ENCODE measurements around the gene GLOD5.

The GLOD5 gene

GRCh38 chrX:48736303-48736702 is 25.2 kb upstream of the GLOD5 start:
- no peak overlapping the region for H3K9ac ChIP-seq (ENCODE audit: low read depth, low read length)
- peaks cover 5% of the 10 kb centered on the region; the same call in 1 of the 2 replicates for H3K4me1 ChIP-seq (ENCODE audit: insufficient read depth, low read length)
- WGBS = 94% methylated on average over 1 of the region's 1 CpG
- H3K9me3 ChIP-seq (ENCODE audit: insufficient read depth, low read depth, low read length) = no peaks in the 10 kb centered on the region
- no peaks in the 10 kb centered on the region for H3K36me3 ChIP-seq (ENCODE audit: insufficient read depth, low read length)
- H3K27me3 ChIP-seq (ENCODE audit: insufficient read depth, low read length) = no peaks in the 10 kb centered on the region
- H3K27ac ChIP-seq (ENCODE audit: low read depth, low read length) = no peak overlapping the region
- H3K4me3 ChIP-seq (ENCODE audit: low read length) = peak overlapping the region; percentile 91

GRCh38 chrX:48736878-48737212 is 24.7 kb upstream of the GLOD5 start:
- 15% methylated on average over 10 of the region's 10 CpGs for WGBS
- Histone ChIP-seq H3K4me3 (ENCODE audit: low read length) (peak overlapping the region; percentile 91), H3K9me3 (ENCODE audit: insufficient read depth, low read depth, low read length) (no peaks in the 10 kb centered on the region), H3K27me3 (ENCODE audit: insufficient read depth, low read length) (no peaks in the 10 kb centered on the region), H3K27ac (ENCODE audit: low read depth, low read length) (no peak overlapping the region), H3K4me1 (ENCODE audit: insufficient read depth, low read length) (peaks cover 5% of the 10 kb centered on the region; the same call in 1 of the 2 replicates), H3K36me3 (ENCODE audit: insufficient read depth, low read length) (no peaks in the 10 kb centered on the region), H3K9ac (ENCODE audit: low read depth, low read length) (no peak overlapping the region)

GRCh38 chrX:48737213-48737938 is 24.2 kb upstream of the GLOD5 start:
- WGBS = under 1% methylated on average over 48 of the region's 48 CpGs

DNA sequence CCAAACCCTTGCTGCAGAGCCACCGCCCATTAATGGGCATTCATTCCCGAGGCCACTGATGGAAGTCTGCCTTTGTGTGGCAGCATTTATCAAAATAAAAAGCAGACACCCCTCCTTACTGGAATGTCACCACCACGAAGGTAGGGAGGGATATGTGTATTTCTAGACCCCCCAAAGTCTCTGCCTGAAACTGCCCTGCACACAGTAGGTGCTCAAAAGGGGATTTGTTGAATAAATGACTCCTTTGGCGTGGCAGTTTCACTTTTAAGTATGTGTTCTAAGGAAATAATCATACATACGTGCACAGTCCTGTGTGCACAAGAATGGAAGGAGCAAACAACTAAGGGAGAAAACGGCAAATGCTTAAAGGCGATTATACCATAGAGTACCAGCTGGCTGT is 23.6 kb upstream of the GLOD5 start:
- 77% methylated on average over 6 of the region's 7 CpGs for WGBS
- Histone ChIP-seq H3K4me1 (ENCODE audit: insufficient read depth, low read length) (peaks cover 5% of the 10 kb centered on the region; the same call in 1 of the 2 replicates), H3K27ac (ENCODE audit: low read depth, low read length) (peak overlapping the region; percentile 96; the same call in 1 of the 2 replicates), H3K27me3 (ENCODE audit: insufficient read depth, low read length) (no peaks in the 10 kb centered on the region), H3K36me3 (ENCODE audit: insufficient read depth, low read length) (no peaks in the 10 kb centered on the region), H3K4me3 (ENCODE audit: low read length) (peak overlapping the region; percentile 91), H3K9me3 (ENCODE audit: insufficient read depth, low read depth, low read length) (no peaks in the 10 kb centered on the region), H3K9ac (ENCODE audit: low read depth, low read length) (peak overlapping the region; percentile 91)

More at GRCh38 chrX:48737213-48737938, 24.2 kb upstream of the GLOD5 start:
- H3K36me3 ChIP-seq (ENCODE audit: insufficient read depth, low read length) = no peaks in the 10 kb centered on the region
- H3K4me3 ChIP-seq (ENCODE audit: low read length) = peak overlapping the region; percentile 91
- H3K27ac ChIP-seq (ENCODE audit: low read depth, low read length) = peak overlapping the region; percentile 96
- H3K27me3 ChIP-seq (ENCODE audit: insufficient read depth, low read length) = no peaks in the 10 kb centered on the region
- peaks cover 5% of the 10 kb centered on the region; the same call in 1 of the 2 replicates for H3K4me1 ChIP-seq (ENCODE audit: insufficient read depth, low read length)
- H3K9me3 ChIP-seq (ENCODE audit: insufficient read depth, low read depth, low read length) = no peaks in the 10 kb centered on the region
- H3K9ac ChIP-seq (ENCODE audit: low read depth, low read length) = peak overlapping the region; percentile 91

- Histone ChIP-seq H3K4me3 (ENCODE audit: low read length) (no peak overlapping the region), H3K27ac (ENCODE audit: low read depth, low read length) (no peak overlapping the region), H3K36me3 (ENCODE audit: insufficient read depth, low read length) (no peaks in the 10 kb centered on the region), H3K9me3 (ENCODE audit: insufficient read depth, low read depth, low read length) (no peaks in the 10 kb centered on the region), H3K27me3 (ENCODE audit: insufficient read depth, low read length) (no peaks in the 10 kb centered on the region), H3K4me1 (ENCODE audit: insufficient read depth, low read length) (peaks cover 5% of the 10 kb centered on the region; the same call in 1 of the 2 replicates), H3K9ac (ENCODE audit: low read depth, low read length) (no peak overlapping the region)
- WGBS = 95% methylated on average over 8 of the region's 8 CpGs
Measured at GRCh38 chrX:48741834-48742233, 19.7 kb upstream of the GLOD5 start.

GRCh38 chrX:48745222-48745621 is 16.3 kb upstream of the GLOD5 start:
- Histone ChIP-seq H3K27me3 (ENCODE audit: insufficient read depth, low read length) (no peaks in the 10 kb centered on the region), H3K36me3 (ENCODE audit: insufficient read depth, low read length) (no peaks in the 10 kb centered on the region), H3K9ac (ENCODE audit: low read depth, low read length) (no peak overlapping the region), H3K4me3 (ENCODE audit: low read length) (no peak overlapping the region), H3K9me3 (ENCODE audit: insufficient read depth, low read depth, low read length) (no peaks in the 10 kb centered on the region), H3K27ac (ENCODE audit: low read depth, low read length) (no peak overlapping the region), H3K4me1 (ENCODE audit: insufficient read depth, low read length) (no peaks in the 10 kb centered on the region)
- 100% methylated on average over 1 of the region's 4 CpGs for WGBS

DNA sequence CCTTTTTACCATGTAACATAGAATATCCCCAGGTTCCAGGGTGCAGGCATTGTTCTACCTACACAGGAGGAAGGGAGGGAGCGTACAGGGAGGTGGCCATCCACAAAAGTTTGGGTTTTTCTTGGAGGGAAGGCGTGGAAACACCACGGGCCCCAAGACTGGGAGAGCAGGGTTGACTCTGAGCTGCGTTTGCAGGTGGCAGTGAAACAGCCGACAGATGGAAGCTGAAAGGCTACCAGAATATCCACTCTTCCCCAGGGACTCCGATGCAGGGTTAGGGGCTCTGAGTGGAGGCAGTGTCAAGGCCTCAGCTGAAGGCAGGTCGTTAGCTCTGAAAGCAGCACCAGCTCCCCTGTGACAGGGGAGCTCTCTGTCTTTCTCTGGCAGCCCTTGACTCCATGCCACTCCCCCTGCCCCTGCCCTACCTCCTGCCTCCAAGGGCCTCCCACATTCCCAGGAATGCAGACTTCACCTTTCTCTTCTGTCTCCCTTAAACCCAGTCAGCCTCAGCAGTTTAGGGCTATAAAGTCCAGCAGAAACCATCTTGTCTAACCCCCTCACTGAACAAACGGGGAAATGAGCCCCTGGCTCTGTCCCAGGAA is 14.0 kb upstream of the GLOD5 start:
- Histone ChIP-seq H3K27ac (ENCODE audit: low read depth, low read length) (no peak overlapping the region), H3K36me3 (ENCODE audit: insufficient read depth, low read length) (no peaks in the 10 kb centered on the region), H3K9me3 (ENCODE audit: insufficient read depth, low read depth, low read length) (no peaks in the 10 kb centered on the region), H3K9ac (ENCODE audit: low read depth, low read length) (no peak overlapping the region), H3K27me3 (ENCODE audit: insufficient read depth, low read length) (no peaks in the 10 kb centered on the region), H3K4me1 (ENCODE audit: insufficient read depth, low read length) (no peaks in the 10 kb centered on the region), H3K4me3 (ENCODE audit: low read length) (no peak overlapping the region)
- WGBS = 78% methylated on average over 8 of the region's 8 CpGs

DNA sequence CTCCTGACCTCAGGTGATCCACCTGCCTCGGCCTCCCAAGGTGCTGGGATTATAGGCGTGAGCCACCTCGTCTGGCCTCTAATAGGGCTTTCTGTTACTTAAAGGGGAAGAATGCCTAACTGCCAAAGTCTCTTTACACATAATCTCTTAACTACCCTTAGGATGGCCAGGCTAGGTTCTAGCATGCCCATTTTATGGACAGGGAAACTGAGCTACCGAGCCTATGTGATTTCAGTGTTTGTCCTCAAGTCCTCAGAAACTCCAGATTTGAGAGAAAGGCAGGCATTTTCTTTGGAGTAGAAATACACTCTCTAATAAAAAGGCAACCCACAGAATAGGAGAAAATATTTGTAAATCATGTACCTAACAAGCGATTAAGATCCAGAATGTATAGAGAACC is 12.4 kb upstream of the GLOD5 start:
- H3K4me3 ChIP-seq (ENCODE audit: low read length) = no peak overlapping the region
- H3K36me3 ChIP-seq (ENCODE audit: insufficient read depth, low read length) = no peaks in the 10 kb centered on the region
- H3K27me3 ChIP-seq (ENCODE audit: insufficient read depth, low read length) = no peaks in the 10 kb centered on the region
- no peak overlapping the region for H3K27ac ChIP-seq (ENCODE audit: low read depth, low read length)
- no peaks in the 10 kb centered on the region for H3K4me1 ChIP-seq (ENCODE audit: insufficient read depth, low read length)
- no peak overlapping the region for H3K9ac ChIP-seq (ENCODE audit: low read depth, low read length)
- 100% methylated on average over 4 of the region's 5 CpGs for WGBS
- no peaks in the 10 kb centered on the region for H3K9me3 ChIP-seq (ENCODE audit: insufficient read depth, low read depth, low read length)

GRCh38 chrX:48751343-48751742 is 10.2 kb upstream of the GLOD5 start:
- no peak overlapping the region for H3K4me3 ChIP-seq (ENCODE audit: low read length)
- H3K36me3 ChIP-seq (ENCODE audit: insufficient read depth, low read length) = no peaks in the 10 kb centered on the region
- H3K27me3 ChIP-seq (ENCODE audit: insufficient read depth, low read length) = no peaks in the 10 kb centered on the region
- no peak overlapping the region for H3K9ac ChIP-seq (ENCODE audit: low read depth, low read length)
- 97% methylated on average over 3 of the region's 3 CpGs for WGBS
- no peaks in the 10 kb centered on the region for H3K9me3 ChIP-seq (ENCODE audit: insufficient read depth, low read depth, low read length)
- H3K27ac ChIP-seq (ENCODE audit: low read depth, low read length) = no peak overlapping the region
- no peaks in the 10 kb centered on the region for H3K4me1 ChIP-seq (ENCODE audit: insufficient read depth, low read length)

- Histone ChIP-seq H3K9me3 (ENCODE audit: insufficient read depth, low read depth, low read length) (no peaks in the 10 kb centered on the region), H3K4me3 (ENCODE audit: low read length) (no peak overlapping the region), H3K27ac (ENCODE audit: low read depth, low read length) (no peak overlapping the region), H3K4me1 (ENCODE audit: insufficient read depth, low read length) (no peaks in the 10 kb centered on the region), H3K27me3 (ENCODE audit: insufficient read depth, low read length) (no peaks in the 10 kb centered on the region), H3K36me3 (ENCODE audit: insufficient read depth, low read length) (no peaks in the 10 kb centered on the region), H3K9ac (ENCODE audit: low read depth, low read length) (no peak overlapping the region)
- WGBS = 91% methylated on average over 7 of the region's 7 CpGs
Measured at GRCh38 chrX:48752498-48752897, 9.0 kb upstream of the GLOD5 start.

DNA sequence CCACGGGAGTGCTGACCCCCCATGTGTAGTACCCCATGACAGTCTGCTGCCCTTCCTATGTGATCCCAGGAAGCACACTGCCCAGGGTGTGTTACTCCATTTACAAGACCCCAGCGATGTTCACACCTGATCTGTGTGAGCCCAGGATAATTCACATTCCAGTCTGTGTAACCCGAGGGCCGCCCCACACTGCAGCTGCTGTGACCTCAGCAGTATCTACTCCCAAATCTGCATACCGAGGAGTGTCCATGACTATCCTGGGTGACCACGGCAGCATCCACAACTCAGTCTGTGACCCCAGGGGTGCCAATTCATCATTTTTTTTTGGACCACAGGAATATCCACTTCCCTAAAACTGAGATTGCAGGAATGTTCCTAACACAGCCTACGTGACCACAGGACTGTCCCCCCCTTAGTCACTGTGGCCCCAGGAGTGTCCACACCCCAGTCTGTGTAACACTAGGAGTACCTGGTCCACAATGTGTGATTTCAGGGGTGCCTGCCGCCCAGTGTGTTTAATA is 7.8 kb upstream of the GLOD5 start:
- Histone ChIP-seq H3K9ac (ENCODE audit: low read depth, low read length) (no peak overlapping the region), H3K36me3 (ENCODE audit: insufficient read depth, low read length) (no peaks in the 10 kb centered on the region)
- 85% methylated on average over 8 of the region's 8 CpGs for WGBS

More for the DNA sequence above, 7.8 kb upstream of the GLOD5 start:
- Histone ChIP-seq H3K27me3 (ENCODE audit: insufficient read depth, low read length) (no peaks in the 10 kb centered on the region), H3K9me3 (ENCODE audit: insufficient read depth, low read depth, low read length) (no peaks in the 10 kb centered on the region), H3K27ac (ENCODE audit: low read depth, low read length) (no peak overlapping the region), H3K4me1 (ENCODE audit: insufficient read depth, low read length) (no peaks in the 10 kb centered on the region), H3K4me3 (ENCODE audit: low read length) (no peak overlapping the region)
